DMS114 treated with DMSO at 0.1 percent for 48 hours (cell line): Measurements from ENCODE around the gene ZDHHC18.
"Not testable (repeated sequence)": the region's sequence is repeated elsewhere in the genome, so short reads cannot be mapped to it uniquely, and the experiment has no call there.

Source experiments
- DNase-seq: peaks from one replicate; lab custom pipeline; 2025; ENCODE audit not compliant: unreplicated experiment; lab: John Stamatoyannopoulos, UW

ZDHHC18 gene

DNA sequence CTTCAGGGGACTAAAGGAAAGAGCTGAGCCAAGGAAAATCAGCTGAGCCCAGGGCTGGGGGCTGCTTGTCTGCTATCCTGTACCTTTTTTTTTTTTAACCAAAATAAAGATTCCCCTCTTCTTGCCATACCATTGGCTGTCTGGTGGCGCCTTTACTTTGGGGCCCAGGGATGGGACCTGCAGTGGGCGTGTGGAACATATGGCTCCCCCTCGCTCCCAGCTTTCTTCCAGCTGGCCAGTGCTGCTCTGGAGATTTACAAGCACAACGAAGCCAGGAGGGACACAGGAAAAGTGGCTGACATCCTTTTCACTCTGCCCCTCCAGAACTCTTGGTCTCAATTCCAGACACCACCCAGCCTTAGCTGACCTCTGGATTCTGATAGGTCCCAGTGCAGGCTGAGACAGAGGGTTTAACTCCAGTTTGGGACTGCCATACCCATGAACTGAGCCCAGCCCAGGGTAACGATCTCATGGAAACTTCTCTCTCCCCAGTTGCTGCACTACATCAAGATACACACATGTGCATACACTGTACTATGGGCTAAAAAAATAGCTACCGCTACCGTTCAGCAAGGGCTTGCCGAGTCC is 31.1 kb downstream of the ZDHHC18 start:
- no peak for DNase-seq

DNA sequence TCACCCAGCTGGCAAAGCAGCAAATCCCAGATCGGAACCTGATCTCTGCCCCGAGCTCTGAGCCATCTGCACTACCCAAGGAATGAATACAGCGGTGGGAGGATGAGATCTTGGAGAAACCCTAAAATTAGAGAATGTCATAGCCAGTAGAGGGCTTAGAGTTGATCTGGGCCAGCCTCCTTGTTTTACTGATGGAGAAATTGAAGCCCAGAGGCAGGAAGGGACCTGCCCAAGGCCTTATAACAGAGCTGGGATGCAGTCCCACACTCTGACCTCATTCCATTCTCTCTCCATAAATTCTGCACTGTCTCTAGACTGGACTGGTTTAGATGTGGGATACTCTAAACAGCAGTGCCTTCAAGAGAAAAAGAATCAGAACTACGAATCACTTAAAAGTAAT is 31.7 kb downstream of the ZDHHC18 start:
- DNase-seq, result no peak

DNA sequence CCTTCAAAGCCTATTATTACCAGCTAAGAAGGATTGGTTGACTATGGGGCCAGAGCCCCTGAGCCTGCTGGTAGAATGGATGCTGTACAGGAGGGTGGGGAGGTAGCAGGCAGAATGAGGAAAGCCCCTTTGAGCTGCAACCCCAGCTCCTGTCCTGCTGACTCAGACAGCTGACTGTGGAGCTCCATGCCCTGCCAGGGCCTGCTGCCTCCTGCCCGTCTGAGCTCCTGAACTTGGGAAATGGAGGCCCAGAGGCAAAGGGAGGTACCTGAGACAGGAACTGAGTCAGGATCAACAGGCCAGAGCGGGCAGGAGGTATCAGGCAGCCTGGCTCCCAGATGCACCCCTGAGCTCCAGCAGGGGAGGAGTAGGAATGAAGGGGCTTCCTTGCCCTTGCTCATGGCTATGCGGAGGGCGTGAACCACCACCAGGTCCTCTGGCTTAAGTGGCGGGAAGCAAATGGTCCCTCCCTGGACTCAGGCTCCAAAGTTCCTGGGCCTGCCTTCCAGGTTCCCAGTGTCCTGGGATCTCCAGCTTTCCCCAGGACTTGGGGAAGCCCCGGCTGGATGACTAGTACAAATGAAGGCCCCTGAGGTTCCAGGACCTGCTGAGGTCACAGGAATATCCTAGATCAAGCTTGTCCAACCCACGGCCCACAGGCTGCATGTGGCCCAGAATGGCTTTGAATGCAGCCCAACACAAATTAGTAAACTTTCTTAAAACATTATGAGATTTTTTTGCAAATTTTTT is 32.6 kb downstream of the ZDHHC18 start:
- no peak for DNase-seq

DNA sequence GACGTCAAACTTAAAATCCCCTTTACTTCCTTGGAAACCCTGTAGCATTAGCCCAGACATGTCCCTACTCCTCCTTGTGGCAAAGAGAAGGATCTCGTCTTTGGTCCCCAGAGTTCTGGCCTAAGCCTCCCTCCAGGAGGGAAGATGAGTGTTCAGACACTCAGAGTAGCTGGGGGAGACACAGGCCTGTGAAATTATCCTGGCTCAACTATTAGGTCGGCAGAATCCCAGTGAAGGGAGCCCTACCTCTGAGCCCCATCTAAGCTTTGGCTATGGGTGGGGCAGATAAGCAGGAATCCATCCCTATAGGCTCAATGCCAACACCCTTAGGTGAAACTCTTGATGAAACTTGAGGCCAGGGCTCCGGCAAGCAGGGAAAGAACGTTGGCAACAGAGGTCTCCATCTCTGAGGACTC is 34.8 kb downstream of the ZDHHC18 start:
- DNase-seq, result peak; percentile 50

DNA sequence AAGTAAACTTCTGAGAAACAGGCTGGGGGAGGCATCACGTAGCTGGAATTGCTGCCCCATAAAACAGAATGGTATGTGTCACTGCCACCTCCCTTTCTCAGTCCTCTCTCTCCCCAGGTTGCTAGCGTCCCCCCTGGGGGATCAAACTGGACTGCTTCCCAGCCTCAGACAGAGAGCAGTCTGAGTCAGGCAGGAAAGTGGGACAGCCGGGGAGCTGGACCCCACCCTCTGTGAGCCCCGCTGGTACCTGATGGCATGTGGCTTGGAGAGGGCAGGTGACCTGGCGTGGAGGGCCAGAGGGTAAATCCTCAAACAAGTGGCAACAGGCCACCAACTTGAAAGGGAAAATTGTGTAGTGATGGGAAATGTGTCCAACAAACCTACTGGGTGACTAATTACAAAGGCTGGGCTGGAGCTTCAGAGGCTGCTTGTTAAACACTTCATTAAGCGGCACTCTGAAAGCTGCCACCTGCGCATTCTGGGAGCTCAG is 35.4 kb downstream of the ZDHHC18 start:
- no peak for DNase-seq

DNA sequence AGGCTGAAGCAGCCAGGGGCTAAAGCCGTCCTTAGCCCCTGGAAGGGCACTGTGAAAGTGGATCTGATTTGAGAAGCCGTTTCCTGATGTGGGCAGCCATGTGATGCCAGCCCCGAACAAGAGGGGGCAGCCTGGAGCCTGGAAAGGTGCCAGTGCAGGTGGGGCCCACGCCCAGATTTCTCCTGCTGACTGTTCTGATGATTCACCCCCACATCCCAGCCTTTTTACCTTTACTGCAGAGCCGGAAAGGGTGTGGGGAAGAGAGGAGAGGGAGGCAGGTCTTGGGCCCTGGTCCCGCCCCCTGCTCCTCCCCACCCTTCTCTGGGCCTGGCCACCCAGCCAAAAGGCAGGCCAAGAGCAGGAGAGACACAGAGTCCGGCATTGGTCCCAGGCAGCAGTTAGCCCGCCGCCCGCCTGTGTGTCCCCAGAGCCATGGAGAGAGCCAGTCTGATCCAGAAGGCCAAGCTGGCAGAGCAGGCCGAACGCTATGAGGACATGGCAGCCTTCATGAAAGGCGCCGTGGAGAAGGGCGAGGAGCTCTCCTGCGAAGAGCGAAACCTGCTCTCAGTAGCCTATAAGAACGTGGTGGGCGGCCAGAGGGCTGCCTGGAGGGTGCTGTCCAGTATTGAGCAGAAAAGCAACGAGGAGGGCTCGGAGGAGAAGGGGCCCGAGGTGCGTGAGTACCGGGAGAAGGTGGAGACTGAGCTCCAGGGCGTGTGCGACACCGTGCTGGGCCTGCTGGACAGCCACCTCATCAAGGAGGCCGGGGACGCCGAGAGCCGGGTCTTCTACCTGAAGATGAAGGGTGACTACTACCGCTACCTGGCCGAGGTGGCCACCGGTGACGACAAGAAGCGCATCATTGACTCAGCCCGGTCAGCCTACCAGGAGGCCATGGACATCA is 36.5 kb downstream of the ZDHHC18 start, which contains the start of gene SFN:
Gene SFN (plus strand): TSS at position 369 of the 904 bp plus-strand sequence. CDS start 64 bp downstream, at position 433.
- DNase-seq, result no peak

DNA sequence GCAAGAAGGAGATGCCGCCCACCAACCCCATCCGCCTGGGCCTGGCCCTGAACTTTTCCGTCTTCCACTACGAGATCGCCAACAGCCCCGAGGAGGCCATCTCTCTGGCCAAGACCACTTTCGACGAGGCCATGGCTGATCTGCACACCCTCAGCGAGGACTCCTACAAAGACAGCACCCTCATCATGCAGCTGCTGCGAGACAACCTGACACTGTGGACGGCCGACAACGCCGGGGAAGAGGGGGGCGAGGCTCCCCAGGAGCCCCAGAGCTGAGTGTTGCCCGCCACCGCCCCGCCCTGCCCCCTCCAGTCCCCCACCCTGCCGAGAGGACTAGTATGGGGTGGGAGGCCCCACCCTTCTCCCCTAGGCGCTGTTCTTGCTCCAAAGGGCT is 37.2 kb downstream of the ZDHHC18 start:
- DNase-seq, result no peak

DNA sequence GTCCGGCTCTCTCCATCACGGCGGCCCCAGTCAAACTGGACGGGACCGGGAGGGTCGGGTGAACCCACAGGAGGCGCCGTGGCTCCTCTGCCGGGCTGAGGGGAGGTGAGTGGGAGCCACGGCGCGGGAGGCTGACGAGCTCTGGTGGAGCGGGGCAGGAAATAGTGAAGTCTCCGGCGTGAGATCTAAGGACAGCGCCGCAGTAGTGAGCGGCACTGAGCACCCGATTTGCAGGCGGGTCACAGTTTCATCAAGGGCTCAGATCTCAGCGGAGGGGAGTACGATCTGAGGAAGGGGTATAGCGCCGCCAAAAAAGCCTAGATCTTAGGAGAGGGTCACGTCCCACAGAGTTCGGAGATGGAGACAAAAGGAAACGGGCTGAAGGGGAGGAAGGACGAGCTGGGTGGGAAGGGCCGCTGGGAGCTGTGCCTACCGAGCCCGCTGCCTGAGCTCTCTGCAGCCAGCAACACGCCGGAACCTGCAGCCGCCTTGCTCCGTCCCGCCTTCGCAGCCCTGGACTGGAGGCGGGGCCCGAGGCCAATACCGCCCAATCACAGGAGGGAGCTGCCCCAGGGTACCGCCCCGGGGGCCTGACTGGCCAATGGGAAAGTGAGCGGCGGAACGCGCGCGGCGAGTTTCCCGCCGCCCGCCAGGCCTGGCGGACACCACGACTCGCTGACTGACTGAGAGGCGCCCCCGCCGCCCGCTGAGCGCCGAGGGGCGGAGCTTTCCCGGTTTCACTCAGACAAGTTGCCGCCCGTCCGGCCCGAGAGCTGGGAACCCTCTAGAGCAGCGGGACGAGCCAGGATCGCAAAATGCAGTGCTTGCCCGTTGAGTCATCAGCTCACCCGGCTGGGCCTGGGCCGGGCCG is 38.4 kb downstream of the ZDHHC18 start:
- DNase-seq, result peak; percentile 90

DNA sequence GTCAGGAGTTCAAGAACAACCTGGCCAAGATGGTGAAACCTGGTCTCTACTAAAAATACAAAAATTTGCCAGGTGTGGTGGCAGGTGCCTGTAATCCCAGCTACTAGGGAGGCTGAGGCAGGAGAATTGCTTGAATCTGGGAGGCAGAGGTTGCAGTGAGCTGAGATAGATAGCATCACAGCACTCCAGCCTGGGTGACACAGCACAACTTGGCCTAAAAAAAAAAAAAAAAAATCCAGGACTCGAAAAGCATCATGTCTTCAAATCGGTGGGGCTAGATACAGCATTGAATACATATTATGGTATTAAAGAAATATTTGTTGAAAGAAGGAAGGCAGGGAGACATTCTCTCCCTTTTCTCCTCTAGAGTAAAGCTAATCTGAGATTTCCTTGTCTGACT is 46.6 kb downstream of the ZDHHC18 start:
- DNase-seq, result not testable (repeated sequence)

DNA sequence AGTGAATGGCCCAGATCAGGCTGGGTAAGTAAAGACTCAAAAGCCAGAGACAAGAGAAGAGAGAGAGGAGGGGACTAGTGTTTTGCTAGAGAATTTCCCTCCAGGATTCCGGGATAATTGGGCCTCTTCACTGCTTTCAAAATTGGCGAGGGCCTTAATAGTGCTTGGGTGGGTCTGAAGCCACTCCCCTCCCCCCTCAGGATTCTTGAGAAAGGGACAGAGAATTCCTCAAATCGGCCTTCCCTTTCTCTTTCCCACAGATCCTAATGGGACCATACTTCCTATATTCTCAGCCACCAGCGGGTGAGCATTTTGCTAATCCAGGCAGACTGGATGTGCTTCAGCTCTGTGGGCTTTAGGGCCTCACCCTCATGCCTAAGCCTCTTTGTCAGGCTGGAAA is 48.4 kb downstream of the ZDHHC18 start:
- DNase-seq, result no peak

DNA sequence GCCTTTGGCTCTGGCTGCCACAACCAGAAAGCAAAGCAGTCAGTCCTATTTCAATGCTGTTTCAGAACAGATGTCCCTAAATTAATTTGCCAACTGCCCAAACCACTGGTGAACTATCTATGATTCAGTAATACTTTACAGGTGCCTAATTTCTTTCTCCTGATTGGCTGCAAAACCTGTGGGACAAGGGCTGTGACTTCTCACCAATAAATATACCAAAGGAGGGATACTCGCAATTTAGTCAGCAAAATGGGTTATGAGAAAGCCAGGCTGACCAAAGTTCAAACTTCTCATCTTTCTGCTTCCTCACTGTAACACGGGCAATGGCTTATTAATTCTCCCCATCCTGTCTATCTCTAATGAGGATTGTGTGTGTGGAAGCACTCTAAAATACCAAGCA is 50.8 kb downstream of the ZDHHC18 start:
- DNase-seq, result no peak

DNA sequence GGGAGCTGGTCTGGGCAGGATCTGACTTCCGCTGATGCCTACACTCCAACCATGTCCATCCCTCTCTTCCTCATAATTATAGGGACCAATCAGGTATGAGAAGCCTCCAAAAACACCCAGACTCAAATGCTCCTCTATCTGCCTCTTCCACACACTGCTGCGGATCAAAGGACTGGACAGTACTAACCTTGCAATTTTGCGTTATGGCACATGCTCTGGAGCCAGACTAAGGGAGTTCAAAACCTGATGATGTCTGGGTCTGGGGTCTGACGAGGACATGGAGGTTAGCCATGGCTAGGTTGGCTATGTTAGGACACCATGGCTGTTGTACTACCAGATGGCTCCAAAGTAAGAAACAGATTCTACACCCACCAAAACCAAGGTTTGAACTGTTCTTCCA is 53.3 kb downstream of the ZDHHC18 start:
- DNase-seq, result no peak

DNA sequence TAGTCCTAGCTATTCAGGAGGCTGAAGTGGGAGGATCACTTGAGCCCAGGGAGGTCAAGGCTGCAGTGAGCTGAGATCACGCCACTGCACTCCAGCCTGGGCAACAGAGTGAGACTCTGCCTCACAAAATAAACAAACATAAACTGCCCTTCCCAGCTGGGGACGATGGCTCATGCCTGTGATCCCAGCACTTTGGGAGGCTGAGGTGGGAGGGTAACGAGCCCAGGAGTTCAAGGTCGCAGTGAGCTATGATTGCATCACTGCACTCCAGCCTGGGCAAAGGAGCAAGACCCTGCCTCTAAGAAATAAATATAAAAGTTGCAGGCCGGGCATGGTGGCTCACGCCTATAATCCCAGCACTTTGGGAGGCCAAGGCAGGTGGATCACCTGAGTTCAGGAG is 55.1 kb downstream of the ZDHHC18 start:
- not testable (repeated sequence) for DNase-seq

DNA sequence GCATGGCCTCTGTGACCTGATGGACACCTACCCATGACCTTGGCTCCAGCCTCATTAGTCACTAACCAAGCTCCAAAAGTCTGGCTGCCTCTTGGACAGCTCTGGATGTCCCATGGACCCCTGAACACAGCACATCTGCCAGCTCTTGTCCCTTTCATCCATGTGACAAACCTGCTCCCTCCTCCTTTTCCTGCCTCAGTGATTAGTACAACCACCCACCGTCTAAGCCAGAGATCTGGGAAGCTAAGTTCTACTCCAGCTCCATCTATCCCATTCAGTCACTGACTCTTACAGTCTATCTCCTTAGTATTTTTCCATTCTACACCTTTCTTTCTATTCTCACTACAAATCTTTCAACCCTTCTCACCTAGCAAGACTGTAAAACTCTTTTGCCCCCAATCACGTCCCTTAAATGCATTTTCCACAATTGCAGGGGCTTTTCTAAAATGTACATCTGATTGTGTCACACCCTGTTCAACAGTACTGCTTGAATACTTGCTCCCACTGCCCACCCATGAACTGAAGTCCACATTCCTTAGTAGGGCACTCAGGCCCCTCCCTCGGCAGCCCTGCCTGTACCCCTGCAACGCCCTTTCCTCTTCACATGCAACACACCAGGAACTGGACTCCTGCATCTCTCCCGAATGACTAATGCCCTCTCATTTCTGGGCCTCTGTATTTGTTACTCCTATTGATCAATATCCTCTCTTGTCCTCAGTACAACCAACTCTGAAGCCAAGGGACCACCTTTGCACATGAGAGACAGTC is 56.4 kb downstream of the ZDHHC18 start:
- no peak for DNase-seq

DNA sequence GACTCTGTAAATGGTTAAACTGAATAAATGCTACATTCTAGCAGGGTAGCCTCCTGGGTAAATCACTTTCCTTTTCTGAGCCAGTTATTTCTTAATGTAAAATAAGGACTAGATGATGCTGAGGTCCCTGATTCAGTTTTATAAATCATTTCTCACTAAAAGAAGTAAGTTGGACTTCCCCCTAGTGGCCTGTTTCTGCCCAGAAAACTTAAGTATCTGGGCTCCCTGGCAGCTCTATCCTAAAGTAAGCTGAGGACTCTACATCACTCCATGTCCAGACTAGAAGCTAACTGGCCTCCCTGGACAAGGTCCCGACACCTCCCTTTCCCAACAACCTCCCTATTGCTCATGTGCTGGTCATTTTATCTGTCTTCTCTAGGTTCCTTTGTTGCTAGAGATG is 60.6 kb downstream of the ZDHHC18 start:
- peak; percentile 55 for DNase-seq

DNA sequence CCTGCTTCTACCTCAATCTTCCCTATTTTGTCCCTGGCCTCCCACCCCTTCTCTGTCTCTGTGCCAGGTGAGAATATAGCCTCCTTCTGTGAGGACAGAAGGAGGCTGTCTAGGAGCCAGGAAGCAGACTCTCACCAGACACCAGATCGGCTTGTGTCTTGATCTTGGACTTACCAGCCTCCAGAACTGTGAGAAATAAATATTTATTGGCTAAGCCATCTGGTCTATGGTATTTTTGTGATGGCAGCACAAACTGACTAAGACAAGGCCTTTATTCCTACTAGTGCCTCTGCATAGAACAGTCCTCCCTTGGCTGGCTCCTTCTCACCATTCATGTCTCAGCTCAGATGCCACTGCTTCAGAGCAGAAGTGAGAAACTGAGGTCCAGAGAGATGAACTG is 61.7 kb downstream of the ZDHHC18 start:
- DNase-seq, result no peak

DNA sequence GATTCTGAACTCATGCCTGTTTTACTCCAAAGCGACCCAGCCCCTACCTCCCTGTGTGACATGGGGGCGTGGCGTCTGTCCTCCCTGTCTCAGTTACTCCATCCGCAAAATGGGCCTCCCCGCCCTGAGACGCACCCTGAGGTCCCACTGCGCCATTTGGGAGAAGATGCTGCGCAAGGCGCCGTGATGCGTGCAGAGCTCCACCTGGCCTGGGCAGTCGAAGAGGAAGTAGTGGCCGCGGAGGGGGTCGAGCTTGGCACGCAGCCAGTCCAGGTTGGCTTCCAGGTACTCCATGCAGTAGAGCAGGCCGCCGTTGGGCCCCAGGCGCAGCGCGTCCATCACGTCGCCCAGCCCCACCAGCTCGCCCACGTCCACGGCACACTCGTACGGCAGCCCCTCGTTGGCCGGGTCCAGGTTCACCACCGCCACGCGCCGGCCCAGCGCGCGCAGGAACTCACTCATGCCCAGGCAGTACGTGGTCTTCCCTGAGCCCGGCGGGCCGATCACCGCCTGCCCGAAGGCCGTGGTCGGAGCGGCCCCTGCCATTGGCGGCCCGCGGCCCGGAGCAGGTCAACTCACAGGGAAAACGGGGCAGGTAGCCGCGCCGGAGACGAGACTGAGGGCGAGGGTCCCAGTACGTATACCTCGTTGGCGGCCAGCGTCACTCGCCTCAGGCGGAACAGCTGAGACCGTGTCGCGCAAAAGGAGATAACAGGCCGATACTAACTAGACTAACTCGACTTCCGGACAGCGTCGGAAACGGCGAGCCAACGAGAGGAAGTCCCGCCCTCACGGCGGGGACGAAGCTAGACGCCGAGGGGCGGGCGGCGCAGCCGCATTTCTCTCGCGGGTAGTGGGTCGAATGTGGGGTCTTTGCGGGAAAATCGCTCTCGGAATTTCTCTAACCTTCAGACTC is 63.3 kb downstream of the ZDHHC18 start, which contains the start of gene GPN2:
Gene GPN2 (minus strand): TSS at position 733 of the 916 bp plus-strand sequence. CDS start 187 bp downstream, at position 546.
- peak; percentile 73 for DNase-seq

DNA sequence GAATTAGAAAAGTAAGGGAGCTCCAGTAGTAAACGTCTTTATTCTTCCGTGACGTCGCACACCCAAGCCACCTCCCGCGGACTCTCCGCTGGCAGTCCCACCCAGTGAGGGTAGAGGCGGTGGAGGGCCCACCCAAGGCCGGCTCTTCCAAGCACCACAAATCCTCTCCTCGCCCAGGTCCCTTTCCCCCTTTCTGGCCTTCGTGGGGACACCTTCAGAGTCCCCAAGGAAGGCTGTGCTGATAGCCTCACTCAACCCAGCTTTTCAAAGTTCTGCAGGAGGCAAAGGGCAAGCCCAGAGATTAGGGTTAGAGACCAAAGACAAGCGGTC is 63.9 kb downstream of the ZDHHC18 start:
- DNase-seq, result no peak

DNA sequence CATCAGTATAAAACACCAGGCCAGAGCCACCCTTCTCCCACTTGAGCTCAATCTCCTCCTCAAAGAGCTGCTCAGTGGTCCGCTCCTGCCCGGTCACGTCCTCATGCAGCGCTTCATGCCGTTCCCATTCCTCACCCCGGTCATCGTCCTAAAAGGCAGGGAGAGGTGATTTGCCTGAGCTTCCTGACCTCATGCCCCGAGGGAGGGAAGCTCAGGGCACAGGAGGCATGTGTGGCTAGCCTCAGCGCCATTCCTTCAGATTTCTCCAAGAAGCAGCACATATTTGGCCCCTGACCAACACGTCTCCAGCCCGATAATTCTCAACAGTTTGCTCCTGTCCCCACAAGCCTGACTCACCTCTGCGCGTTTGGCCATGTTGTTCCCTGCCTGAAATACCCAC is 67.8 kb downstream of the ZDHHC18 start:
- DNase-seq, result no peak
